COLO668 (cell line): Measurements from ENCODE around the gene C11orf68.
A peak's percentile ranks its signal among the peaks of the same experiment; 100 is the strongest.

Experiments
- DNase-seq: peaks from one replicate; lab custom pipeline; 2025; ENCODE audit not compliant: unreplicated experiment; lab: John Stamatoyannopoulos, UW

C11orf68 gene

DNA sequence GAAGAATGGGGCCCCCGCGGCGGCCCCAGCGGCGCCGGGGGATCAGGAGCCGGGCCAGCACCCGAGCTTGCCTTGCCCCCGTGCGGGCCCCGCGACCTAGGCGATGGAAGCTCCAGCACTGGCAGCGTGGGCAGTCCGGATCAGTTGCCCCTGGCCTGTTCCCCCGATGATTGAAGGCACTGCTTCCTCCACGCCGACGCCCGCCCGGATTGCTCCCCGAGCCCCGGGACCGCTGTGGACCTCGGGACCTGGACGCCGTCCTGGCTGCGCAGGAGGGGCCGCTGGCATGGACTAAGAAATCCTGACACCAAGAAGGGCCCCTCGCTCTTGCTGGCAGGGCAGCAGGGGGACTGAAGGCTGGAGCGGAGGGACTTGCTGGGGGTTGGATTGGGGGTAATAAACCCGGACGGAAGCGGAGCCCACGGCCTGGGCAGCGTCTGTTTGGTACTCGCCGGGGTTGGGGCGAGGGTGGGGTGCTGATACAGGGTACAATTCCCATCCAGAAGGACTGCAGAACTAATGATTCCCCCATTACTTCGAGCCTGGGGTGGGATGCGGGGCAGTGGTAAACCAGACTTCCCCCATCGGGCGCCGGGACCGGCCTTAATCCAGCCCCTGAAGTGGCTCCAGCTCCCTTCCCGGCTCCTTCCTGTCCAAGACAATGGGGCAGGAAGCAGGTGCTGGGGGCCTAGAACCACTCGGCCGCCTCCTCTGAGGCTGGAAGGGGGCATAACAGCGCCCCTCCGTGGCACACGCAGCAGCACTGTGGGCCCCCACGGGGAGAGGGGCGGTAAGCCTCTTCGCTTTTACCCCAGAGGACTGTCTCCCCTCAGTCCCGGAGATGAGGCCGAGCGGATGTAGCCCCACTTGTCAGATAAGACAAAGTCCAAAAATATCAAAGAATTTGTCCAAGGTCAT is 27.4 kb downstream of the C11orf68 start:
- DNase-seq, result peak; percentile 70

DNA sequence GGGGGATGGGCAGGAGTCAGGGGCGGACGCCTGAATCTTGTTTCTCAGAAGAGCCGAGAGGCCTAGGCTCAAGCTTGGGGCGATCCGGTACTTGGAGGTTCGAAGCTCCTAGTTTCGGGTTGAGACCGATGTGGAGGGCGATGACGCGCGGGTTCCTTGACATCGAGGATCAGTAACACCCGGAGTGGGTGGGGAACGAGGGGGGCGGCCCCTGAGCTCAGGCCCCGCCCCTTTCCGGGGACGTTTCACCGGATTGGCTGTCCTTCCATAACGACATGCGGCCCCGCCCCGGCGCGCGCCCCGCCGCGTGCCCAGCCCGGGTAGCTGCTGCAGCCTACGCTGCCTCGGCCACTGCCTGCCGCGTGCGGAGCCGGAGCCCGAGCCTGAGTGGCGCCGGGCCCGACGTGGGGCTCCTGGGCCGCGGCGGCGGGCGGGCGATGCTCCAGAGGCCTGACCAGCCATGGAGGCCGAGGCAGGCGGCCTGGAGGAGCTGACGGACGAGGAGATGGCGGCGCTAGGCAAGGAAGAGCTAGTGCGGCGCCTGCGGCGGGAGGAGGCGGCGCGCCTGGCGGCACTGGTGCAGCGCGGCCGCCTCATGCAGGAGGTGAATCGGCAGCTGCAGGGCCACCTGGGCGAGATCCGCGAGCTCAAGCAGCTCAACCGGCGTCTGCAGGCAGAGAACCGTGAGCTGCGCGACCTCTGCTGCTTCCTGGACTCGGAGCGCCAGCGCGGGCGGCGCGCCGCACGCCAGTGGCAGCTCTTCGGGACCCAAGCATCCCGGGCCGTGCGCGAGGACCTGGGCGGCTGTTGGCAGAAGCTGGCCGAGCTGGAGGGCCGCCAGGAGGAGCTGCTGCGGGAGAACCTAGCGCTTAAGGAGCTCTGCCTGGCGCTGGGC is 28.3 kb downstream of the C11orf68 start, which contains the start of gene CCDC85B:
CCDC85B (plus strand) TSS at position 350 of the 895 bp plus-strand sequence; CDS start at position 461, 111 bp downstream.
- peak; percentile 98 for DNase-seq

DNA sequence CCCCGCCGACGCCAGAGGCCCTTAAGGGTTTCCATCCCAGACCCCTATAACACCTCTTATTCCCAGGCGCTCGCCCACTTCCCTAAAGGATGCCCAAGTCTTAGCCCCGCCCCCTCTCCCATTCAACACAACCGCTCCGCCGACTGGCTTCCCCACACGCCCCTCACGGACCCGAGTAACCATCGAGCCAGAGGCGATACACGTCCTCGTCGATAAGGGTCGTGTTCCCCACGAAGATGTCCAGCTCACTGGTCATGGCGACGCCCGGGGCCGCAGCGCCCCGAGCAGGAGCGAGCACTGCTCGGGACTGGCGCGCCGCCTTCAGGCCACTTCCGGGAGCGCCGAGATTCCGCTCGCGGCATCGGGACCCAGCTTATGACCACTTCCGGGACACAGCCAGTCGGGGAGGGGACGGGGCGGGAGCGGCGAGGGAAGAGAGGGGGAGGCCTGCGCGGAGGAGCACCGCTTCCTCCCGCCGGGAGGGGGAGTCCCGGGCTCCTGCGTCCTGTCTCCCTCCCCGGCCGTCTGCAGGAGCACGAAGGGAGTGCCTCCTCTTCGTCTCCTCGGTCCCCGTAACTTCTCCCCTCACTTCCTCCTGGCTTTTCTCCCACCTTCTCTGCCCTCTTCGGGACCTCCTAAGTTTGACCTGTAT is 30.6 kb downstream of the C11orf68 start, which contains the start of gene FIBP:
FIBP (minus strand) TSS at position 309 of the 652 bp plus-strand sequence; CDS start at position 256, 53 bp downstream.
- DNase-seq, result peak; percentile 97

DNA sequence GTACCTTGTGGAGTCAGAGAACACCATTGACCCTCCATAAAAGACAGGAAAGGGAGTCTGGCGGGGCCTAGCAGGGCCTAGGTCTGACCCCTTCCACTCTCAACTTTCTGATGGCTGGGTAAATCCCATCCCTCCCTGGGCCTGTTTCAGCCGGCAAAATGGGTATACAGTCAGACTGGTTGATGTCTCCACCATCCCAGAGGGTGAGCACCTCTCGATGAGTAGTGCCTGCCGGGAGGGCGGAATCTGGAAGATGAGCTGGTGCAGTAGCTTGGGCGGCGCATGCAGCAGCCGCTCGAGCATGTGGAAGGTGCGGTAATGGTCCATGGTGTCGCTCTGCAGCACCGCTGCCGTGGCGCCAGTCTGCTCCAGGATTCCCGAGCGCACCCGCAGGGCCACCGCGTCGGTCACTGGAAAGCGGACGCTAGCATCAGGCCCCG is 31.1 kb downstream of the C11orf68 start:
- no peak for DNase-seq

DNA sequence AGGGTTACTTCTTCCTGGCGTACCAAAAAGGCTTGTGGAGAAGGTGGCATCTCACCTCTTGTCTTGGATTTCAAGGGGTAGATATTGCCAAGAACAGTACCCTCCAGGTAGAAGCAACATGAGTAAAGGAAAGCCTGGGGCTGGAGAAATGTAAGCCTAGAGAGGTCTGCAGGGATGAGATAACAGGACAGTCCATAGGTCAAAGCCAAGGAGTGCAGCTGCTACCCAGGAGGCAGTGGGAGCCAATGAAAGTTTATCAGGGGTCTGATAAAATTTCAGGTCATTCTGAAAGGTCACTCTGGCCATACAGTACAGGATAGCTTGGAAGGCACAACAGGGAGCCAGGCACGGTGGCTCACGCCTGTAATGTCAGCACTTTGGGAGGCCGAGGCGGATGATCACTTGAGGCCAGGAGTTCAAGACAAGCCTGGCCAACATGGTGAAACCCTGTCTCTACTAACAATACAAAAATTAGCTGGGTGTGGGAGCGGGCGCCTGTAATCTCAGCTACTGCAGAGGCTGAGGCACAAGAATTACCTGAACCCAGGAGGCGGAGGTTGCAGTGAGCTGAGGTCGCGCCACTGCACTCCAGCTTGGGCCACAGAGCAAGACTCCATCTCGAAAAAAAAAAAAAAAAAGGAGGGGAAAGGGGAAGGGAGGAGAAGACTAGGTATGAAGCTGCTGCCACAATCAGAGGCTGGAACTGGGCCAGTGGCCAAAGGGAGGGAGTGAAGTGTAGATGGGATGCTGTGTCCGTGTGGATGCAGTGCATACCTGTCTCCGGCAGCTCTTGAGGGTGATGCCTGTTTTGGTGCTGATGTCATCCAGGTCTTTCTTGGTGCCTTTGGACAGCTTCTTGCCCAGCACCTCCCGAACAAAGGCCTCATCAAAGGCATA is 31.8 kb downstream of the C11orf68 start:
- no peak for DNase-seq

DNA sequence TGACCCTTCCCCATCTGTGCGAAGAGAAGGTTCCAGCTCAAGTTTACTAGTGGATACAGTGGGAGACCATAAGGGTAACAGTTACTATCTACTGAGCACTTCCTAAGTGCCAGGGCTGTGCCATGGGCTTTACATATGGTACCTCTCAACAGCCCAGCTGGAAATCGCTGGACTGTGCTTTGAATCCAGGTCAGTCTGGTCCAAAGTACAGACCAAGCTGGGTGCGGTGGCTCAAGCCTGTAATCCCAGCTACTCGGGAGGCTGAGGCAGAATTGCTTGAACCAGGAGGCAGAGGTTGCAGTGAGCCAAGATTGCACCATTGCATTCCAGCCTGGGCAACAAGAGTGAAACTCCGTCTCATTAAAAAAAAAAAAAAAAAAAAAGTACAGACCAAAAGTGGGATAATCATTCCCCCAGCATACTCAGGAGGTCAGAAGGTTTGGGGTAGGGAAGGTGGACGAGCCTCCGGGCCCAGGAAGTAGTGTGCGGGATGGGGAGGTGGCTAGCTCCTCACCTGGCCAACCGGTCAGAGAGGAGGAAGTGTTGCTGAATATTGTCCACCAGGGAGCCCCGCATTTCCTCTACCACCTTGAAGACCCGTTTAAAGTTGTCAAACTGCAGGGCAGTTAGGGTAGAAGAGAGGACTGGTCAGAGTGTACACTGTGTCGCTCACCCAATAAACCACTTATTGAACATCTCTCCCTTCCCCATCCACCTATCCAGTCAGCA is 32.9 kb downstream of the C11orf68 start:
- no peak for DNase-seq

DNA sequence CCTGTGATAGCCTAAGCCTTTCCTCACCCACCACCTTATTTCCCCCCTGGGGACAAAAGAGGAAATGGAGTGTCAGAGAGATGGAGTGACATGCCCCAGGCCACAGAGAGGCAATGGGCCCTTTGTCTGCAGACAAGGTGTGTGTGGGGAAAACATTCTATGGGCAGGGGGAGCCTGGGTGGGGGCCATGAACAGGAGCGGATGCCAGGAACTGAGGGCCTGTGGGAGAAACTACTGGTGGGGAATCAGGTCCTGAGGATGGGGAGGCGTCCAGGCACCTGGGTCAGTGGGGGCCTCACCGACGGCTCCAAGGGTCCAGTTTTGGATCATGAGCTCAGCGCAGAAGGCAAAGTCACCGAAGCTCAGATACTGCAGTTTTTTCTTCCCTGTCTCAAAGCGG is 33.6 kb downstream of the C11orf68 start:
- DNase-seq, result no peak

DNA sequence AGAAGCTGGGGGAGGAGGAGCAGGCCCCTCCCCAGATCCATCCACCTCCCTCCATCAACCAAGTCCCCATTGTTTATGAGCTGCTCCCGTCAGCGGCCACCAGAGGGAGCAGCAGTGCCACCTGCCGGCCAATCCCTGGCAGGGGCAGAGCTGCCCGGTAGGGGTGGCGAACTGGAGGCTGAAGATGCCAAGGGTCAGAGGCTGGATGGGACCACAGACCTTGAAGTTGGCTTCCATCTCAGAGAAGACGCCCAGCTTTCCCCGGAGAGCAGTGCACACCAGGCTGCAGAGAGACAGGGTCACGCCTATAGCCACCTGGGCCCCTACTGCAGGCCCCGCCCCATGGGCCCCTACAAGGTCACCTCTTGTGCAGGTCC is 34.2 kb downstream of the C11orf68 start:
- peak; percentile 75 for DNase-seq

DNA sequence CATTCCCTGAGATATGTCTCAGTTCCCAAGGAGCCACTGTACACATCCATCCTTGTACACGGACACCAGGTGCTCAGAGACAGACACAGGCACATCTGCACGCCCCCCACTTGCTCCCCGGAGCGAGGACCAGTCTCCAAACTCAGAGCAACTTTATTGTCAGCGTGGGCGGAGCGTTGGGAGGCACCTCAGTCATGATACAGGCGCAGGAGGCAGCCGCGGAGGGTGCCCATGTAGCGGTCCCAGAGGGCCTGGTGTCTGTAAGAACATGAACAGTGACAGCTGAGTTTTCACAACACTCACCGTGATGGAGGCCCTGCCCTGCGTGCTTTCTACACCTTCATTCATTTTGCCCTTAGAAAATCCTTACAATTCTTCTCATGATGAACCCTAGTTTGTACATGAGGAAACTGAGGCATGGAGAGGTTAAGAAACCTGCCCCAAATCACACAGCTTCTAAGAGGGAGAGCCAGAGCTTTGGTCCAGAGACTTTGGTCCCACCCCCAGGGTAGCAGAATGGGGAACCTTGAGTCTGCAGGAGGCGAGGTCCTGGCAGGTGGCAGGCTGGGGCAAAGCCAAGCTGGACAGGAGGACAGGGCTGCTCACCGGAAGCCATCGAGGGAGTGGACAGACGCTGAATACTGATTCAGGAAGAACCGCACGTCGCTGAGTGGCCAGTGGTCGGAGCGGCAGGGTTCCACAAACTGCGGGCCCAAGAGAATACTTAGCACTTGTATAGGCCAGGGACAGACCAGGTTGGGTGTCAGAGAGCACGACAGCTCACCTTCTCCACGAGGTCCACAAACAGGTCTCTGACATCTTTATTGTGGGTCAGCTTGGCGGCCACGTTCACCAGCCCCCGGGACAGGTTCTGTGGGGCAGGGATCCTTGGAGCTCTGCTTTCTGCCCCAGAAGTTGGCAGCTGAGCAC is 34.8 kb downstream of the C11orf68 start:
- no peak for DNase-seq

DNA sequence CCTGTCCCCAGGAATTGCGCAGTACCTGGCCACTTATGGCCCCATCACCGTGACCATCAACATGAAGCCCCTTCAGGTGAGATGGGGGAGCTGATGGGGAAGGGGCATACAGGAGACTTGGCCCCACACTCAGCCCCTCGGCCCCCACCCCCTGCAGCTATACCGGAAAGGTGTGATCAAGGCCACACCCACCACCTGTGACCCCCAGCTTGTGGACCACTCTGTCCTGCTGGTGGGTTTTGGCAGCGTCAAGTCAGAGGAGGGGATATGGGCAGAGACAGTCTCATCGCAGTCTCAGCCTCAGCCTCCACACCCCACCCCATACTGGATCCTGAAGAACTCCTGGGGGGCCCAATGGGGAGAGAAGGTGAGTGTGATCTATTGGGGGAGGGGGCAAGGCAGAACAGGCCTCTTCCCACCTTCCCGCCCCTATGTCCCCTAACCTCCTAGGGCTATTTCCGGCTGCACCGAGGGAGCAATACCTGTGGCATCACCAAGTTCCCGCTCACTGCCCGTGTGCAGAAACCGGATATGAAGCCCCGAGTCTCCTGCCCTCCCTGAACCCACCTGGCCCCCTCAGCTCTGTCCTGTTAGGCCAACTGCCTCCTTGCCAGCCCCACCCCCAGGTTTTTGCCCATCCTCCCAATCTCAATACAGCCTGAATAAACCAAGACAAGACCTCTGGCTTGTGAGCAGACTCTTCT is 35.7 kb downstream of the C11orf68 start:
- DNase-seq, result no peak

DNA sequence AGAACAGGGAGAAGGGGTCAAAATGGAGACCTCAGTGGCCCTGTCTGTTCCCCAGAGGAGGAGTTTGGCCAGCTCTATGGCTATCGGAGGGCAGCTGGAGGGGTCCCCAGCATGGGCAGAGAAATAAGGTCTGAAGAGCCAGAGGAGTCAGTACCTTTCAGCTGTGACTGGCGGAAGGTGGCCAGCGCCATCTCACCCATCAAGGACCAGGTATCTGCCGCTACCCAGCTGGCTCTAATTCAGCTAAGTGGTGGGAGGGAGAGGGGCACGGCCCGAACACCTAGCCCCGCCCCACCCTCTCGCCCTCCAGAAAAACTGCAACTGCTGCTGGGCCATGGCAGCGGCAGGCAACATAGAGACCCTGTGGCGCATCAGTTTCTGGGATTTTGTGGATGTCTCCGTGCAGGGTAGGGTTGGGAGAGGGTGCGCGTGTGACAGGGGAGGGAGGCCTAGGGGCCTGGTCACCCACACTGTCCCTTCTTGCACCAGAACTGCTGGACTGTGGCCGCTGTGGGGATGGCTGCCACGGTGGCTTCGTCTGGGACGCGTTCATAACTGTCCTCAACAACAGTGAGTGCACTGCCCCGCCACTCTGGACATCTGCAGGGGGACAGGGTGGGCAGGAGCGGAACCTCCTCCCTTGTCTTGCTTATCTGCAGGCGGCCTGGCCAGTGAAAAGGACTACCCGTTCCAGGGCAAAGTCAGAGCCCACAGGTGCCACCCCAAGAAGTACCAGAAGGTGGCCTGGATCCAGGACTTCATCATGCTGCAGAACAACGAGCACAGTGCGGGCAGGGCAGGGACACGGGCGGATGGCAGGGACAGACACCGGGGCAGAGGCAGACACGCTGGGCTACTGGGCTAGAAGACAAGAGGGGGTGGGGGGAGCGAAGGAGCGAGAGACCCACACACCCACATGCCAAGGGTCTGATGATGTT is 36.5 kb downstream of the C11orf68 start:
- DNase-seq, result no peak

DNA sequence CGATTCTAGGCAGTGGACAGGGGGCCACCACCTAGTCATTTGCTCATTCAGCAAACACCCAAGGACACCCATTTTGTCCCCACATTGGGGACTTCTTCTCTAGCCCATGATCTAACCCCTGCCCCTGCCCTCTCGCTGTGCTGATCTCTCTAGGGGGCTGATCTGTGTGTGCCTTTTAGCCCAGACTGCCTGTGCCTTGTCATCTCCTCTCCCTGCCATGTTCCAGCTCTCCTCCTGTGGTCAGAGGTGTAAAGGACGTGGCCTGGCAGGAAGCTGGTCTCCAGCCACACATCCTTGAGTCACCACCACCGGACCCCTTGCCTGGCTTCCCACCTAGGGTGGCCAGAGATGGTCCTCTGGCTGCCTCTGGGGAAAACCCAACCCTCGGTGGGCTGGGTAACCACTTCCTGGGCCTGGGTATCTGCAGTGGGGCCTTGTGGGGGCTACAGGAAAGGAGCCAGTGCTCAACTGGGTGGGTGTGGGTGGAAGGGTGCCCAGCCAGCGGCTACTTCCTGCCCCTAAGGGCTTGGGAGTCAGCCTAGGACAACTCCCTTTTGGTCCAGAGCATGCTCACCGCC is 37.9 kb downstream of the C11orf68 start:
- no peak for DNase-seq

DNA sequence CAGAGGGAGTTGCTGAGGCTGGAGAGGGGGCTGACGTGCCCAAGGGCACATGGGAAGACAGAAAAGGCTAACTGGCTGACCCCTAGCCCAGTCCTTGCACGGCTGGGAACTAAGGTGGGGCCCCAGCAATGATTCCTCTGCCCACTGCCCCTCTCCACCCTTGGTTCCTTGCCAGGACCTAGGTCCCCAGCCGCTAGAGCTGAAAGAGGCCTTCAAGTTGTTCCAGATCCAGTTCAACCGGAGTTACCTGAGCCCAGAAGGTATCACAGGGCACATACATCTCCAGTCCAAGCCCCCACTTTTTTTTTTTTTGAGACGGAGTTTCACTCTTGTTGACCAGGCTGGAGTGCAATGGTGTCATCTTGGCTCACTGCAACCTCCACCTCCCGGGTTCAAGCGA is 38.8 kb downstream of the C11orf68 start:
- no peak for DNase-seq

DNA sequence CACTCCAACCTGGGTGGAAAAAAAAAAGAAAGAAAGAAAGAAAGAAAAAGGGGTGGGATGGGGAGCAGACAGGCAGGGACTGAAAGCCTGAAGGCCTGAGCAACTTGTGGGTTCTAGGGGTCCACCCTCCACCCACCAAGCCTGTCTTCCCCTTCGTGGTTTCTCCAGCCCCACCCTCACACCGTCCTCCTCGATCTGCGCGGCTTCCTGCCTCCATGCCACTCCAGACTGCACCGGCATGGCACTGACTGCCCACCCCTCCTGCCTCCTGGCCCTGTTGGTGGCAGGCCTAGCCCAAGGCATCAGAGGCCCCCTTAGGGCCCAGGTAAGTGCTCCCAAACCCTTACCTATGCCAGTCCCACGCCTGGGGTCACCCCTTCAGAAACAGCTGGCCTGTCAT is 39.2 kb downstream of the C11orf68 start, which contains the start of gene CTSW:
CTSW (plus strand) TSS at position 221 of the 400 bp plus-strand sequence; CDS start at position 239, 18 bp downstream.
- no peak for DNase-seq

DNA sequence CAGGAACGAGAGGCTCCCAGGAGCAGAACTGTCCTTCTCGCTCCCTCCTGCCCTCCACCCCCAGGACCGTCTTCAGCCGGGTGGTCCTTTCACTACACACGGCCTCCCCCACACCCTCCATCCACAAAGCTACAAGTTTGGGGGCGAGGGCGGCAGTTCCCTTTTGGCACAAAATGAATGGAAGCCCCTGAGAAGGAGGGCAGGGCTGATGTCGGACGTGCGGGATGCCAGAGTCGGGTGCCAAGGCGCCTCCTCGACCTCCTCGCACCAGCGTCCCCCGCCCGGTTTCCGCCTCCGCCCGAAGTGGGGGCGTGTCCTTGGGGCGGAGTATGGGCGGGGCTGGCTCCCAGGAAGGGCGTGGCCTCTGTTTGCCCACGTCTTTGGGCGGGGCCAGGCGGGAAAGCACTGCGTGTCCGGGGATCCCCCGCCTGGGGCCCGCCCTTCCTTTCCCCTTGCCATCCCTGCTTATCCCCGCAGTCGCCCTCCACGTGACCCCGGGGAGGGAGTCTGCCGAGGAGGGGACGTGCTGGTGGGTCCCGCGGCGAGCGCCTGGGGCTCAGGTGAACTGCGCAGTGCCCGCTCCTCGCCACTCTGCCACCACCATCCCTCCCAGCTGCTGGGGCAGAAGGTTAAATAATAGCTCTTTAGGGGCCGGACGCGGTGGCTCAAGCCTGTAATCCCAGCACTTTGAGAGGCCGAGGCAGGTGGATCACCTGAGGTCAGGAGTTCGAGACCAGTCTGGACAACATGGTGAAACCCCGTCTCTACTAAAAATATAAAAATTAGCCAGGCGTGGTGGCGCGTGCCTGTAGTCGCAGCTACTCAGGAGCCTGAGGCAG is 45.3 kb downstream of the C11orf68 start:
- peak; percentile 96 for DNase-seq
